ENCODE data around the gene ELFN1.

Gene ELFN1

GRCh38 chr7:1637155-1637554 lies 32.9 kb upstream of the ELFN1 start:
- no peak for TF ChIP-seq TAF1 (IDR thresholded peaks at IDR 0.05; ENCODE audit: borderline replicate concordance, insufficient read depth, low read length)
- TF ChIP-seq FOXP2 (optimal IDR thresholded peaks at IDR 0.05; ENCODE audit: borderline replicate concordance, extremely low read depth, extremely low read length, insufficient read depth): no peak
- TF ChIP-seq SIN3A (IDR thresholded peaks at IDR 0.05; ENCODE audit: borderline replicate concordance, insufficient read depth, low read length): no peak
- TF ChIP-seq, protein P1, sequence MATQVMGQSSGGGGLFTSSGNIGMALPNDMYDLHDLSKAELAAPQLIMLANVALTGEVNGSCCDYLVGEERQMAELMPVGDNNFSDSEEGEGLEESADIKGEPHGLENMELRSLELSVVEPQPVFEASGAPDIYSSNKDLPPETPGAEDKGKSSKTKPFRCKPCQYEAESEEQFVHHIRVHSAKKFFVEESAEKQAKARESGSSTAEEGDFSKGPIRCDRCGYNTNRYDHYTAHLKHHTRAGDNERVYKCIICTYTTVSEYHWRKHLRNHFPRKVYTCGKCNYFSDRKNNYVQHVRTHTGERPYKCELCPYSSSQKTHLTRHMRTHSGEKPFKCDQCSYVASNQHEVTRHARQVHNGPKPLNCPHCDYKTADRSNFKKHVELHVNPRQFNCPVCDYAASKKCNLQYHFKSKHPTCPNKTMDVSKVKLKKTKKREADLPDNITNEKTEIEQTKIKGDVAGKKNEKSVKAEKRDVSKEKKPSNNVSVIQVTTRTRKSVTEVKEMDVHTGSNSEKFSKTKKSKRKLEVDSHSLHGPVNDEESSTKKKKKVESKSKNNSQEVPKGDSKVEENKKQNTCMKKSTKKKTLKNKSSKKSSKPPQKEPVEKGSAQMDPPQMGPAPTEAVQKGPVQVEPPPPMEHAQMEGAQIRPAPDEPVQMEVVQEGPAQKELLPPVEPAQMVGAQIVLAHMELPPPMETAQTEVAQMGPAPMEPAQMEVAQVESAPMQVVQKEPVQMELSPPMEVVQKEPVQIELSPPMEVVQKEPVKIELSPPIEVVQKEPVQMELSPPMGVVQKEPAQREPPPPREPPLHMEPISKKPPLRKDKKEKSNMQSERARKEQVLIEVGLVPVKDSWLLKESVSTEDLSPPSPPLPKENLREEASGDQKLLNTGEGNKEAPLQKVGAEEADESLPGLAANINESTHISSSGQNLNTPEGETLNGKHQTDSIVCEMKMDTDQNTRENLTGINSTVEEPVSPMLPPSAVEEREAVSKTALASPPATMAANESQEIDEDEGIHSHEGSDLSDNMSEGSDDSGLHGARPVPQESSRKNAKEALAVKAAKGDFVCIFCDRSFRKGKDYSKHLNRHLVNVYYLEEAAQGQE (IDR thresholded peaks at IDR 0.05; ENCODE audit: insufficient read depth in 1 of 2, low read depth in 2 of 2, low read length in 2 of 2): no peak
- no peak for TF ChIP-seq POLR2AphosphoS5 (IDR thresholded peaks at IDR 0.05; ENCODE audit: low read depth, low read length)

DNA sequence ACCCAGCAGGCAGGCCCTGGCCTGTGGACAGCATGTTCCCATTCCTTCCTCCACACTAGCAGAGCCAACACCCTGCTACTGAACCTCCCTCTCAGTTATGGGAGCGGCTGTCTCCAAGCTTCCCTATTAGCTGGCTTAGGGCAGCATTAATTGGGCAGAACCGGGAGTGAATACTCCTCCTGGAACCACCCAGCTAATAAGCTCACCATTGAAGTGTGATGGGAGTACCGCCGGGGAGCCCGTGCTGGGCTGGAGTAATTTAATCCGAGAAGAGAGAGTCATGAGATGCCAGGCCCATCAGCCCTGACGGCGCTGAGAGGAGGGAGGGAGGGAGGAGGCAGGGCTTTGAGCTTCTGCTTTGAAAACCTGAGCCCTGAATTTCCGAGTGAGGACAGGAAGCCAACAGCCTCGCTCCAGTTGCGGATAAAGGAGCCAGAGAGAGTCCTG lies 31.8 kb upstream of the ELFN1 start:
- no peak for TF ChIP-seq POLR2AphosphoS5 (IDR thresholded peaks at IDR 0.05; ENCODE audit: low read depth, low read length)
- no peak for TF ChIP-seq SIN3A (IDR thresholded peaks at IDR 0.05; ENCODE audit: borderline replicate concordance, insufficient read depth, low read length)
- no peak for TF ChIP-seq TAF1 (IDR thresholded peaks at IDR 0.05; ENCODE audit: borderline replicate concordance, insufficient read depth, low read length)
- TF ChIP-seq, protein P1 (IDR thresholded peaks at IDR 0.05; ENCODE audit: insufficient read depth in 1 of 2, low read depth in 2 of 2, low read length in 2 of 2): no peak
- no peak for TF ChIP-seq FOXP2 (optimal IDR thresholded peaks at IDR 0.05; ENCODE audit: borderline replicate concordance, extremely low read depth, extremely low read length, insufficient read depth)

DNA sequence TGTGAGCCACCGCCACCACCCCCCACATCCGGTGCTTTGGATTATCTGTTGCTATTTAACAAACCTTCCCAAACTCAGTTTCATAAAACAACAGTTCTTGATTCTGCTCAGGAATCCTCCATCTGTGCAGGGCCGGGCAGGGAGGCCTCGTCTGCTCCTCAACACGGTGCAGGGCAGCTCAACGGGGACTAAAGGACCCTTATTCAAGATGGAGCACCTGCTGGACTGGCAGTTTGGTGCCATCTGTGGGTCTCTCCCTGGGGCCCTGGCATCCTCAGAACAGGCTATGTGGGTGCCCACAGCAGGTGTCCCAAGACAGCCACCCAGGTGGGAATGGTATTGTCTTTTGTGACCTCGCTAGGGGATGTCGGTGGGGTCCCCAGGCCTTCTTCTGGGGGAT lies 31.0 kb upstream of the ELFN1 start:
- TF ChIP-seq SIN3A (IDR thresholded peaks at IDR 0.05; ENCODE audit: borderline replicate concordance, insufficient read depth, low read length) (no peak), POLR2AphosphoS5 (IDR thresholded peaks at IDR 0.05; ENCODE audit: low read depth, low read length) (no peak), FOXP2 (optimal IDR thresholded peaks at IDR 0.05; ENCODE audit: borderline replicate concordance, extremely low read depth, extremely low read length, insufficient read depth) (no peak), TAF1 (IDR thresholded peaks at IDR 0.05; ENCODE audit: borderline replicate concordance, insufficient read depth, low read length) (no peak)
- TF ChIP-seq, protein P1 (IDR thresholded peaks at IDR 0.05; ENCODE audit: insufficient read depth in 1 of 2, low read depth in 2 of 2, low read length in 2 of 2): no peak

- TF ChIP-seq POLR2AphosphoS5 (IDR thresholded peaks at IDR 0.05; ENCODE audit: low read depth, low read length): no peak
- TF ChIP-seq, protein P1 (IDR thresholded peaks at IDR 0.05; ENCODE audit: insufficient read depth in 1 of 2, low read depth in 2 of 2, low read length in 2 of 2): no peak
- TF ChIP-seq SIN3A (IDR thresholded peaks at IDR 0.05; ENCODE audit: borderline replicate concordance, insufficient read depth, low read length): no peak
- no peak for TF ChIP-seq FOXP2 (optimal IDR thresholded peaks at IDR 0.05; ENCODE audit: borderline replicate concordance, extremely low read depth, extremely low read length, insufficient read depth)
- TF ChIP-seq TAF1 (IDR thresholded peaks at IDR 0.05; ENCODE audit: borderline replicate concordance, insufficient read depth, low read length): no peak
Measured at GRCh38 chr7:1639532-1640175, 30.4 kb upstream of the ELFN1 start.
